ENCODE measurements around the gene NBL1. TPM values are rescaled to one million over a fixed set of nuclear protein-coding genes. Genes with fewer than 3 reads are reported as not detected.

The NBL1 gene
- total and polyA plus RNA-seq, 2 experiments from 2014 or later = 6.1 to 10.6 TPM

DNA sequence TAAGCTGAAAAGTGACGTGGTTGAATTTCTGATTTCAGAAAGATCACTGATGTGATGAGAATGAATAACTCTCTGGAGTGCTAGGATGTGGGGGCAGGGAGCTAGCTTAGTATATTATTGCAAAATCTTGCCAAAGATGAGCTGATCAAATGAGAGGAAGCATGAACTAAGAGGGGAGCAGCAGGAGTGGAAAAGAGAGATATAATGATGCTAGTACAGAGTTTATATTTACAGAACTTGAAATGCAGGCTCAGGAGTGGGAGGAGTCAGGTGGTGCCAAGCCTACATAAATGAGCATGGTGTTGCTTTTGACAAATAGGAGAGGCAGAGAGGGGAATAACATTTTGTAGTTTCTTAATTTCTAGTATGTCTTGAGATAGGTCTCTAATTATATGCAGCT lies 38.1 kb upstream of the NBL1 start:
- Mint-ChIP-seq H3K4me1 (peaks cover 4% of the 10 kb centered on the region; the same call in 2 of the 3 replicates), H3K27me3 (ENCODE audit: insufficient read depth, low read depth, poor library complexity) (no peaks in the 10 kb centered on the region), H3K9me3 (no peaks in the 10 kb centered on the region), H3K36me3 (ENCODE audit: low read depth) (no peaks in the 10 kb centered on the region), H3K27ac (no peak overlapping the region), H3K4me3 (no peak overlapping the region)
- TF ChIP-seq, protein P1, sequence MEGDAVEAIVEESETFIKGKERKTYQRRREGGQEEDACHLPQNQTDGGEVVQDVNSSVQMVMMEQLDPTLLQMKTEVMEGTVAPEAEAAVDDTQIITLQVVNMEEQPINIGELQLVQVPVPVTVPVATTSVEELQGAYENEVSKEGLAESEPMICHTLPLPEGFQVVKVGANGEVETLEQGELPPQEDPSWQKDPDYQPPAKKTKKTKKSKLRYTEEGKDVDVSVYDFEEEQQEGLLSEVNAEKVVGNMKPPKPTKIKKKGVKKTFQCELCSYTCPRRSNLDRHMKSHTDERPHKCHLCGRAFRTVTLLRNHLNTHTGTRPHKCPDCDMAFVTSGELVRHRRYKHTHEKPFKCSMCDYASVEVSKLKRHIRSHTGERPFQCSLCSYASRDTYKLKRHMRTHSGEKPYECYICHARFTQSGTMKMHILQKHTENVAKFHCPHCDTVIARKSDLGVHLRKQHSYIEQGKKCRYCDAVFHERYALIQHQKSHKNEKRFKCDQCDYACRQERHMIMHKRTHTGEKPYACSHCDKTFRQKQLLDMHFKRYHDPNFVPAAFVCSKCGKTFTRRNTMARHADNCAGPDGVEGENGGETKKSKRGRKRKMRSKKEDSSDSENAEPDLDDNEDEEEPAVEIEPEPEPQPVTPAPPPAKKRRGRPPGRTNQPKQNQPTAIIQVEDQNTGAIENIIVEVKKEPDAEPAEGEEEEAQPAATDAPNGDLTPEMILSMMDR (conservative IDR thresholded peaks at IDR 0.05; ENCODE audit: low read depth in 2 of 2) = no peak
- TF ChIP-seq JUNB (IDR thresholded peaks at IDR 0.05; ENCODE audit: unreplicated experiment) (no peak), POLR2AphosphoS5 (IDR thresholded peaks at IDR 0.05; ENCODE audit: low read depth) (no peak), EZH2 (IDR thresholded peaks at IDR 0.05; ENCODE audit: low read depth, unreplicated experiment) (no peak), ZNF114 (CRISPR knock-in tag; IDR thresholded peaks at IDR 0.05) (no peak), EZH2phosphoT487 (IDR thresholded peaks at IDR 0.05; ENCODE audit: unreplicated experiment) (no peak), STAT1 (IDR thresholded peaks at IDR 0.05; ENCODE audit: unreplicated experiment) (no peak), CREB1 (CRISPR knock-in tag; IDR thresholded peaks at IDR 0.05; ENCODE audit: low read depth) (no peak), NANOG (IDR thresholded peaks at IDR 0.05; ENCODE audit: borderline replicate concordance) (no peak), ZNF331 (CRISPR knock-in tag; IDR thresholded peaks at IDR 0.05; ENCODE audit: low read depth) (no peak)
- TF ChIP-seq, protein P2, sequence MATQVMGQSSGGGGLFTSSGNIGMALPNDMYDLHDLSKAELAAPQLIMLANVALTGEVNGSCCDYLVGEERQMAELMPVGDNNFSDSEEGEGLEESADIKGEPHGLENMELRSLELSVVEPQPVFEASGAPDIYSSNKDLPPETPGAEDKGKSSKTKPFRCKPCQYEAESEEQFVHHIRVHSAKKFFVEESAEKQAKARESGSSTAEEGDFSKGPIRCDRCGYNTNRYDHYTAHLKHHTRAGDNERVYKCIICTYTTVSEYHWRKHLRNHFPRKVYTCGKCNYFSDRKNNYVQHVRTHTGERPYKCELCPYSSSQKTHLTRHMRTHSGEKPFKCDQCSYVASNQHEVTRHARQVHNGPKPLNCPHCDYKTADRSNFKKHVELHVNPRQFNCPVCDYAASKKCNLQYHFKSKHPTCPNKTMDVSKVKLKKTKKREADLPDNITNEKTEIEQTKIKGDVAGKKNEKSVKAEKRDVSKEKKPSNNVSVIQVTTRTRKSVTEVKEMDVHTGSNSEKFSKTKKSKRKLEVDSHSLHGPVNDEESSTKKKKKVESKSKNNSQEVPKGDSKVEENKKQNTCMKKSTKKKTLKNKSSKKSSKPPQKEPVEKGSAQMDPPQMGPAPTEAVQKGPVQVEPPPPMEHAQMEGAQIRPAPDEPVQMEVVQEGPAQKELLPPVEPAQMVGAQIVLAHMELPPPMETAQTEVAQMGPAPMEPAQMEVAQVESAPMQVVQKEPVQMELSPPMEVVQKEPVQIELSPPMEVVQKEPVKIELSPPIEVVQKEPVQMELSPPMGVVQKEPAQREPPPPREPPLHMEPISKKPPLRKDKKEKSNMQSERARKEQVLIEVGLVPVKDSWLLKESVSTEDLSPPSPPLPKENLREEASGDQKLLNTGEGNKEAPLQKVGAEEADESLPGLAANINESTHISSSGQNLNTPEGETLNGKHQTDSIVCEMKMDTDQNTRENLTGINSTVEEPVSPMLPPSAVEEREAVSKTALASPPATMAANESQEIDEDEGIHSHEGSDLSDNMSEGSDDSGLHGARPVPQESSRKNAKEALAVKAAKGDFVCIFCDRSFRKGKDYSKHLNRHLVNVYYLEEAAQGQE (IDR thresholded peaks at IDR 0.05; ENCODE audit: unreplicated experiment) = no peak
- TF ChIP-seq, protein P3, sequence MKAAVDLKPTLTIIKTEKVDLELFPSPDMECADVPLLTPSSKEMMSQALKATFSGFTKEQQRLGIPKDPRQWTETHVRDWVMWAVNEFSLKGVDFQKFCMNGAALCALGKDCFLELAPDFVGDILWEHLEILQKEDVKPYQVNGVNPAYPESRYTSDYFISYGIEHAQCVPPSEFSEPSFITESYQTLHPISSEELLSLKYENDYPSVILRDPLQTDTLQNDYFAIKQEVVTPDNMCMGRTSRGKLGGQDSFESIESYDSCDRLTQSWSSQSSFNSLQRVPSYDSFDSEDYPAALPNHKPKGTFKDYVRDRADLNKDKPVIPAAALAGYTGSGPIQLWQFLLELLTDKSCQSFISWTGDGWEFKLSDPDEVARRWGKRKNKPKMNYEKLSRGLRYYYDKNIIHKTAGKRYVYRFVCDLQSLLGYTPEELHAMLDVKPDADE (IDR thresholded peaks at IDR 0.05) = no peak
- TF ChIP-seq, protein P4, sequence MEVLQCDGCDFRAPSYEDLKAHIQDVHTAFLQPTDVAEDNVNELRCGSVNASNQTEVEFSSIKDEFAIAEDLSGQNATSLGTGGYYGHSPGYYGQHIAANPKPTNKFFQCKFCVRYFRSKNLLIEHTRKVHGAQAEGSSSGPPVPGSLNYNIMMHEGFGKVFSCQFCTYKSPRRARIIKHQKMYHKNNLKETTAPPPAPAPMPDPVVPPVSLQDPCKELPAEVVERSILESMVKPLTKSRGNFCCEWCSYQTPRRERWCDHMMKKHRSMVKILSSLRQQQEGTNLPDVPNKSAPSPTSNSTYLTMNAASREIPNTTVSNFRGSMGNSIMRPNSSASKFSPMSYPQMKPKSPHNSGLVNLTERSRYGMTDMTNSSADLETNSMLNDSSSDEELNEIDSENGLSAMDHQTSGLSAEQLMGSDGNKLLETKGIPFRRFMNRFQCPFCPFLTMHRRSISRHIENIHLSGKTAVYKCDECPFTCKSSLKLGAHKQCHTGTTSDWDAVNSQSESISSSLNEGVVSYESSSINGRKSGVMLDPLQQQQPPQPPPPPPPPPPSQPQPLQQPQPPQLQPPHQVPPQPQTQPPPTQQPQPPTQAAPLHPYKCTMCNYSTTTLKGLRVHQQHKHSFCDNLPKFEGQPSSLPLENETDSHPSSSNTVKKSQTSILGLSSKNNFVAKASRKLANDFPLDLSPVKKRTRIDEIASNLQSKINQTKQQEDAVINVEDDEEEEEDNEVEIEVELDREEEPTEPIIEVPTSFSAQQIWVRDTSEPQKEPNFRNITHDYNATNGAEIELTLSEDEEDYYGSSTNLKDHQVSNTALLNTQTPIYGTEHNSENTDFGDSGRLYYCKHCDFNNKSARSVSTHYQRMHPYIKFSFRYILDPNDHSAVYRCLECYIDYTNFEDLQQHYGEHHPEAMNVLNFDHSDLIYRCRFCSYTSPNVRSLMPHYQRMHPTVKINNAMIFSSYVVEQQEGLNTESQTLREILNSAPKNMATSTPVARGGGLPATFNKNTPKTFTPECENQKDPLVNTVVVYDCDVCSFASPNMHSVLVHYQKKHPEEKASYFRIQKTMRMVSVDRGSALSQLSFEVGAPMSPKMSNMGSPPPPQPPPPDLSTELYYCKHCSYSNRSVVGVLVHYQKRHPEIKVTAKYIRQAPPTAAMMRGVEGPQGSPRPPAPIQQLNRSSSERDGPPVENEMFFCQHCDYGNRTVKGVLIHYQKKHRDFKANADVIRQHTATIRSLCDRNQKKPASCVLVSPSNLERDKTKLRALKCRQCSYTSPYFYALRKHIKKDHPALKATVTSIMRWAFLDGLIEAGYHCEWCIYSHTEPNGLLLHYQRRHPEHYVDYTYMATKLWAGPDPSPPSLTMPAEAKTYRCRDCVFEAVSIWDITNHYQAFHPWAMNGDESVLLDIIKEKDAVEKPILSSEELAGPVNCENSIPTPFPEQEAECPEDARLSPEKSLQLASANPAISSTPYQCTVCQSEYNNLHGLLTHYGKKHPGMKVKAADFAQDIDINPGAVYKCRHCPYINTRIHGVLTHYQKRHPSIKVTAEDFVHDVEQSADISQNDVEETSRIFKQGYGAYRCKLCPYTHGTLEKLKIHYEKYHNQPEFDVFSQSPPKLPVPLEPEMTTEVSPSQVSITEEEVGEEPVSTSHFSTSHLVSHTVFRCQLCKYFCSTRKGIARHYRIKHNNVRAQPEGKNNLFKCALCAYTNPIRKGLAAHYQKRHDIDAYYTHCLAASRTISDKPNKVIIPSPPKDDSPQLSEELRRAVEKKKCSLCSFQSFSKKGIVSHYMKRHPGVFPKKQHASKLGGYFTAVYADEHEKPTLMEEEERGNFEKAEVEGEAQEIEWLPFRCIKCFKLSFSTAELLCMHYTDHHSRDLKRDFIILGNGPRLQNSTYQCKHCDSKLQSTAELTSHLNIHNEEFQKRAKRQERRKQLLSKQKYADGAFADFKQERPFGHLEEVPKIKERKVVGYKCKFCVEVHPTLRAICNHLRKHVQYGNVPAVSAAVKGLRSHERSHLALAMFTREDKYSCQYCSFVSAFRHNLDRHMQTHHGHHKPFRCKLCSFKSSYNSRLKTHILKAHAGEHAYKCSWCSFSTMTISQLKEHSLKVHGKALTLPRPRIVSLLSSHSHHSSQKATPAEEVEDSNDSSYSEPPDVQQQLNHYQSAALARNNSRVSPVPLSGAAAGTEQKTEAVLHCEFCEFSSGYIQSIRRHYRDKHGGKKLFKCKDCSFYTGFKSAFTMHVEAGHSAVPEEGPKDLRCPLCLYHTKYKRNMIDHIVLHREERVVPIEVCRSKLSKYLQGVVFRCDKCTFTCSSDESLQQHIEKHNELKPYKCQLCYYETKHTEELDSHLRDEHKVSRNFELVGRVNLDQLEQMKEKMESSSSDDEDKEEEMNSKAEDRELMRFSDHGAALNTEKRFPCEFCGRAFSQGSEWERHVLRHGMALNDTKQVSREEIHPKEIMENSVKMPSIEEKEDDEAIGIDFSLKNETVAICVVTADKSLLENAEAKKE (CRISPR knock-in tag; IDR thresholded peaks at IDR 0.05) = no peak
- H3K4me2 ChIP-seq = no peak overlapping the region
- peaks cover 97% of the 10 kb centered on the region for H3K79me2 ChIP-seq (replicated peaks; ENCODE audit: insufficient read depth)
- H3K27me3 ChIP-seq (ENCODE audit: insufficient read depth) = no peaks in the 10 kb centered on the region
- 0 out of 2 replicates have a peak, but pooled peaks cover 4% of the 10 kb centered on the region for H3F3A ChIP-seq (replicated peaks; ENCODE audit: low read depth)
- no peak for ATAC-seq
- H2AFZ ChIP-seq = no peak overlapping the region
- H3K9me2 ChIP-seq (ENCODE audit: insufficient read depth) = no peaks in the 10 kb centered on the region
- peaks cover 8% of the 10 kb centered on the region; the same call in 1 of the 2 replicates for H3K4me1 ChIP-seq (ENCODE audit: insufficient read depth)
- DNase-seq (ENCODE audit: low spot score) = no peak
- H3K4me3 ChIP-seq = no peak overlapping the region
- H3K36me3 ChIP-seq (ENCODE audit: insufficient read depth) = no peaks in the 10 kb centered on the region
- H4K20me1 ChIP-seq (replicated peaks; ENCODE audit: insufficient read depth) = peaks cover 70% of the 10 kb centered on the region
- H3K27ac ChIP-seq (ENCODE audit: low read depth) = no peak overlapping the region

Measured in GM23338 (cell line).